H1 (cell line): ENCODE measurements around the gene TRAIP. TPM values are rescaled to one million over a fixed set of nuclear protein-coding genes. Genes with fewer than 3 reads are reported as not detected.
A peak's percentile ranks its signal among the peaks of the same experiment; 100 is the strongest.

ENCODE experiments used
- BACH1 ChIP-seq: IDR thresholded peaks from 2 replicates; pipeline ENCODE4 v1.6.1; 2012; ENCODE audit warnings: low read length, improper control_type of control experiment
- CREB1 ChIP-seq: IDR thresholded peaks from 2 replicates; pipeline ENCODE4 v1.6.1; 2012; ENCODE audit warnings: inconsistent platforms
- E2F6 ChIP-seq: IDR thresholded peaks from 2 replicates; pipeline ENCODE4 v1.6.1; 2012; ENCODE audit warnings: inconsistent platforms
- NANOG ChIP-seq: IDR thresholded peaks from 2 replicates; pipeline ENCODE4 v1.6.1; 2011; ENCODE audit warnings: low read length, low read depth, mild to moderate bottlenecking, inconsistent platforms; ENCODE audit not compliant: insufficient read depth, poor library complexity, severe bottlenecking
- NRF1 ChIP-seq: IDR thresholded peaks from 2 replicates; pipeline ENCODE4 v1.6.1; 2011; ENCODE audit warnings: mild to moderate bottlenecking, low read depth, low read length, improper control_type of control experiment
- PHF8 ChIP-seq: fragments of 200-600 bp; sonication (generic); conservative IDR thresholded peaks from 2 replicates; pipeline ENCODE4 v1.7.1; 2012; ENCODE audit warnings: low read depth, mild to moderate bottlenecking, inconsistent platforms, low read length, moderate library complexity
- POLR2AphosphoS5 ChIP-seq: IDR thresholded peaks from 2 replicates; pipeline ENCODE4 v1.6.1; 2011; ENCODE audit warnings: low read depth, low read length
- RBBP5 ChIP-seq: IDR thresholded peaks from 2 replicates; pipeline ENCODE4 v1.7.1; 2012; ENCODE audit warnings: low read depth, mild to moderate bottlenecking, inconsistent platforms, low read length, moderate library complexity, borderline replicate concordance
- SIN3A ChIP-seq, 2 experiments: IDR thresholded peaks in 1 of 2; conservative IDR thresholded peaks in 1 of 2; 2 replicates each; pipeline ENCODE4 v1.6.1; 2011 to 2012; ENCODE audit warnings: low read length in 2 of 2, improper control_type of control experiment in 1 of 2, low read depth in 1 of 2, mild to moderate bottlenecking in 1 of 2
- SP2 ChIP-seq: IDR thresholded peaks from 2 replicates; pipeline ENCODE4 v1.6.1; 2012; ENCODE audit warnings: mild to moderate bottlenecking, low read length, inconsistent platforms
- polyA plus RNA-seq, 7 experiments: library from polyadenylated mRNA; depleted of rRNA in 3 of 7; stranded (reverse) in 5 of 7; unstranded in 2 of 7; fragments of >200 nt in 5 of 7; fragments of 200-250 nt in 2 of 7; gene quantifications; 1 replicate in 5 of 7; 2 replicates in 1 of 7; 4 replicates in 1 of 7; pipeline versions ENCODE4 v1.2.1 to v1.2.3, GENCODE V29; 2011 to 2013; ENCODE audit warnings: missing spikeins in 2 of 7, mixed read lengths in 2 of 7
- total RNA-seq: library from RNA; stranded (reverse); fragmentation: NEBNext Ultra II Directional; extraction: Animal tissue kit (Norgen Biotek cat#: 25700); gene quantifications from 2 replicates; pipeline ENCODE4 v1.2.1, GENCODE V29; 2021

TRAIP gene
- total and polyA plus RNA-seq, 2 of the 8 experiments (the other 6 are each of a cell fraction or from before 2014, with no cell fraction given), result 27.7 to 28.1 TPM

GRCh38 chr3:49856181-49857005, at the start of gene TRAIP (continued):
- TF ChIP-seq NANOG (no peak), POLR2AphosphoS5 (peak; percentile 88), SIN3A (conservative IDR thresholded peaks at IDR 0.05 in 1 of 2, IDR thresholded peaks at IDR 0.05 in 1 of 2; ENCODE audit: low read depth in 1 of 2, low read length in 2 of 2) (peak in 1 of 2 experiments; percentile 69; a peak in 1 of 4 replicates), NRF1 (no peak), CREB1 (peak; percentile 82), BACH1 (no peak), E2F6 (peak; percentile 74), SP2 (peak; percentile 31; the same call in 1 of the 2 replicates), PHF8 (peak; percentile 85), RBBP5 (no peak; the same call in 1 of the 2 replicates)
- TF ChIP-seq, all 59 proteins: peak for 22
